OCI-LY7 (cell line): ENCODE results near the gene ZNF592. TPM values are rescaled to one million over a fixed set of nuclear protein-coding genes. Genes with fewer than 3 reads are reported as not detected.

ENCODE experiments used
- BruUV-seq: library from RNA; stranded (reverse); fragments of 400-500 nt; replicated peaks from 2 replicates; lab custom pipeline; 2021; lab: Mats Ljungman, UMichigan
- CTCF ChIA-PET: fragments of 300-600 bp; sonication (Branson Sonifier 250); formaldehyde crosslinking; loops from one replicate; lab custom pipeline; 2022; ENCODE audit warnings: antibody characterized with exemption; ENCODE audit not compliant: unreplicated experiment; lab: Charles Lee
- POLR2A ChIA-PET: fragments of 300-600 bp; sonication (Branson Sonifier 250); formaldehyde crosslinking; loops from one replicate; lab custom pipeline; 2022; ENCODE audit warnings: antibody characterized with exemption; lab: Charles Lee
- DNase-seq: peaks from one replicate; pipeline ENCODE4 v3.0.0-alpha.2; 2015; ENCODE audit warnings: low spot score
- H2AFZ ChIP-seq: fragments of 200-600 bp; sonication (generic), shearing (Covaris generic); 2 replicates; pipeline ENCODE4 v1.6.1; 2014; ENCODE audit warnings: mild to moderate bottlenecking, antibody characterized with exemption, low read length, moderate library complexity
- H3K27ac ChIP-seq: fragments of 200-600 bp; sonication (generic); 2 replicates; pipeline ENCODE4 v1.5.1; 2014; ENCODE audit warnings: mixed run types, low read depth, mild to moderate bottlenecking, moderate library complexity, low read length, inconsistent platforms; ENCODE audit not compliant: poor library complexity, severe bottlenecking
- H3K36me3 ChIP-seq: fragments of 200-600 bp; sonication (generic); 2 replicates; pipeline ENCODE4 v1.6.1; 2014; ENCODE audit warnings: mild to moderate bottlenecking, antibody characterized with exemption, low read length, moderate library complexity, mixed read lengths; ENCODE audit not compliant: insufficient read depth
- H3K4me1 ChIP-seq: fragments of 200-600 bp; sonication (generic); 2 replicates; pipeline ENCODE4 v1.5.1; 2014; ENCODE audit warnings: mild to moderate bottlenecking, low read length; ENCODE audit not compliant: insufficient read depth, poor library complexity, severe bottlenecking
- H3K4me2 ChIP-seq: fragments of 200-600 bp; sonication (generic); 2 replicates; pipeline ENCODE4 v1.6.1; 2014; ENCODE audit warnings: mild to moderate bottlenecking, low read length
- H3K4me3 ChIP-seq: fragments of 200-600 bp; sonication (generic); 2 replicates; pipeline ENCODE4 v1.5.1; 2014; ENCODE audit warnings: mild to moderate bottlenecking, low read depth, low read length; ENCODE audit not compliant: poor library complexity, severe bottlenecking
- H3K79me2 ChIP-seq: fragments of 200-600 bp; sonication (generic); 2 replicates; pipeline ENCODE4 v1.6.1; 2016; ENCODE audit warnings: low read depth, mild to moderate bottlenecking, low read length, moderate library complexity, mixed read lengths; ENCODE audit not compliant: insufficient read depth
- H3K9me2 ChIP-seq: fragments of 200-600 bp; sonication (generic); 2 replicates; pipeline ENCODE4 v1.6.1; 2016; ENCODE audit warnings: mild to moderate bottlenecking, low read length, mixed read lengths; ENCODE audit not compliant: insufficient read depth
- H3K9me3 ChIP-seq: fragments of 200-600 bp; sonication (generic); 2 replicates; pipeline ENCODE4 v1.6.1; 2014; ENCODE audit warnings: mild to moderate bottlenecking, mixed run types, low read length, mixed read lengths
- H4K20me1 ChIP-seq: fragments of 200-600 bp; sonication (generic); 2 replicates; pipeline ENCODE4 v1.6.1; 2014; ENCODE audit warnings: mild to moderate bottlenecking, antibody characterized with exemption, low read length, moderate library complexity, mixed read lengths; ENCODE audit not compliant: insufficient read depth
- EZH2phosphoT487 ChIP-seq: fragments of 200-600 bp; sonication (generic); IDR thresholded peaks from 2 replicates; pipeline ENCODE4 v1.6.1; 2018; ENCODE audit warnings: low read depth, borderline replicate concordance, mild to moderate bottlenecking, mixed run types, antibody characterized with exemption, low read length, moderate library complexity, mixed read lengths
- intact Hi-C: fragments of 100-400 bp; cut with micrococcal nuclease; formaldehyde crosslinking; loops from one replicate; pipeline ENCODE4 v1.10.0; 2022; ENCODE audit not compliant: unreplicated experiment
- total RNA-seq, 2 experiments: library from RNA; depleted of rRNA in 1 of 2; stranded (reverse); fragments of >200 nt in 1 of 2; shearing (Covaris generic) in 1 of 2; gene quantifications; 2 replicates each; pipeline ENCODE4 v1.2.3, GENCODE V29; 2014 to 2022
- TF ChIP-seq, protein P1 (sequence below): fragments of 200-600 bp; sonication (generic); conservative IDR thresholded peaks from 2 replicates; pipeline ENCODE4 v1.5.1; 2014; ENCODE audit warnings: mild to moderate bottlenecking, antibody characterized with exemption, low read length, moderate library complexity, mixed read lengths

Gene ZNF592
- total RNA-seq, 2 experiments from 2014 or later, result 23.0 to 41.3 TPM

DNA sequence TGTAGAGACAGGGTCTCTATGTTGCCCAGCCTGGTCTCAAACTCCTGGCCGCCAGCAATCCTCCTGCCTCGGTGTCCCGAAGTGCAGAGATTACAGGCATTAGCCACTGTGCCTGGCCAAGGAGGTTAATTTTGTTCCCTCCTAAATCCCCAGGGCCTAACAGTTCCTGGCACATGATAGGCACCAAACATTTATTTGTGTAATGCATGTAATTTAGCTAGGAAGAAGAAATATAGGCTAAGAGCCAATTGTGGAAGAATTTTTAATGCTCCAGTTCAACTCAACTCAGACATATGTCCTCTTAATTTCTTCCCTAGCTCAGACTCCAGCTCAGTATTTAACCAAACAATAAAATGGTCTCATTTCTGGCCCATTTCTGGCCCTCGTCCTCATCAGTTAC lies 7.7 kb upstream of the ZNF592 start:
- no peak overlapping the region for H3K4me3 ChIP-seq
- no peaks in the 10 kb centered on the region for H3K36me3 ChIP-seq
- no peak overlapping the region for H3K4me2 ChIP-seq
- H3K79me2 ChIP-seq, result peaks cover 3% of the 10 kb centered on the region; the same call in 1 of the 2 replicates
- POLR2A ChIA-PET, result no interaction called here
- BruUV-seq, result no TSS peak
- no peak for DNase-seq
- no peaks in the 10 kb centered on the region for H4K20me1 ChIP-seq
- H3K4me1 ChIP-seq, result peaks cover 41% of the 10 kb centered on the region
- intact Hi-C loops, result no loop called here
- TF ChIP-seq, protein P1, sequence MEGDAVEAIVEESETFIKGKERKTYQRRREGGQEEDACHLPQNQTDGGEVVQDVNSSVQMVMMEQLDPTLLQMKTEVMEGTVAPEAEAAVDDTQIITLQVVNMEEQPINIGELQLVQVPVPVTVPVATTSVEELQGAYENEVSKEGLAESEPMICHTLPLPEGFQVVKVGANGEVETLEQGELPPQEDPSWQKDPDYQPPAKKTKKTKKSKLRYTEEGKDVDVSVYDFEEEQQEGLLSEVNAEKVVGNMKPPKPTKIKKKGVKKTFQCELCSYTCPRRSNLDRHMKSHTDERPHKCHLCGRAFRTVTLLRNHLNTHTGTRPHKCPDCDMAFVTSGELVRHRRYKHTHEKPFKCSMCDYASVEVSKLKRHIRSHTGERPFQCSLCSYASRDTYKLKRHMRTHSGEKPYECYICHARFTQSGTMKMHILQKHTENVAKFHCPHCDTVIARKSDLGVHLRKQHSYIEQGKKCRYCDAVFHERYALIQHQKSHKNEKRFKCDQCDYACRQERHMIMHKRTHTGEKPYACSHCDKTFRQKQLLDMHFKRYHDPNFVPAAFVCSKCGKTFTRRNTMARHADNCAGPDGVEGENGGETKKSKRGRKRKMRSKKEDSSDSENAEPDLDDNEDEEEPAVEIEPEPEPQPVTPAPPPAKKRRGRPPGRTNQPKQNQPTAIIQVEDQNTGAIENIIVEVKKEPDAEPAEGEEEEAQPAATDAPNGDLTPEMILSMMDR, result no peak
- H2AFZ ChIP-seq, result no peak overlapping the region
- no peak overlapping the region for H3K27ac ChIP-seq
- CTCF ChIA-PET, result no interaction called here
- H3K9me3 ChIP-seq, result no peaks in the 10 kb centered on the region
- H3K9me2 ChIP-seq, result no peaks in the 10 kb centered on the region

- DNase-seq, result no peak
- H3K9me3 ChIP-seq, result no peaks in the 10 kb centered on the region
- CTCF ChIA-PET, result no interaction called here
- no peaks in the 10 kb centered on the region for H3K36me3 ChIP-seq
- H4K20me1 ChIP-seq, result no peaks in the 10 kb centered on the region
- peaks cover 40% of the 10 kb centered on the region for H3K4me1 ChIP-seq
- H2AFZ ChIP-seq, result no peak overlapping the region
- intact Hi-C loops, result no loop called here
- H3K27ac ChIP-seq, result no peak overlapping the region
- H3K4me2 ChIP-seq, result no peak overlapping the region
- H3K9me2 ChIP-seq, result no peaks in the 10 kb centered on the region
- no peak for TF ChIP-seq EZH2phosphoT487
- TF ChIP-seq, protein P1, result no peak
- no peak overlapping the region for H3K4me3 ChIP-seq
- no TSS peak for BruUV-seq
- peaks cover 7% of the 10 kb centered on the region; the same call in 1 of the 2 replicates for H3K79me2 ChIP-seq
- POLR2A ChIA-PET, result no interaction called here
These were observed 7.3 kb upstream of the ZNF592 start for GRCh38 chr15:84741121-84741520.

- H3K4me2 ChIP-seq, result peak overlapping the region; percentile 80
- H3K9me2 ChIP-seq, result no peaks in the 10 kb centered on the region
- H4K20me1 ChIP-seq, result peaks cover 8% of the 10 kb centered on the region; the same call in 1 of the 2 replicates
- TF ChIP-seq, protein P1, result peak; percentile 23; the same call in 1 of the 2 replicates
- no peak for TF ChIP-seq EZH2phosphoT487
- H2AFZ ChIP-seq, result peak overlapping the region; percentile 43
- H3K4me1 ChIP-seq, result peaks cover 53% of the 10 kb centered on the region
- ChIA-PET CTCF (no interaction called here), POLR2A (interaction anchor here (0.6 to 3.3 kb wide), 9 partner anchors 8 to 118 kb away, joined by 3 to 29 read pairs (median 5); partner anchors contain the start of genes SEC11A and WDR73)
- BruUV-seq, result no TSS peak
- intact Hi-C loops, result loop anchor here (1.0 kb wide), 4 partner anchors 11 to 114 kb away; partner anchors contain the start of genes NMB and WDR73
- no peaks in the 10 kb centered on the region for H3K9me3 ChIP-seq
- peaks cover 9% of the 10 kb centered on the region for H3K36me3 ChIP-seq
- DNase-seq, result peak; percentile 84
- H3K79me2 ChIP-seq, result peaks cover 56% of the 10 kb centered on the region
- peak overlapping the region; percentile 82 for H3K27ac ChIP-seq
- H3K4me3 ChIP-seq, result peak overlapping the region; percentile 95
These were observed 747 bp upstream of the ZNF592 start for GRCh38 chr15:84747416-84748273.
